ENCODE data around the gene HPD.
A peak's percentile ranks its signal among the peaks of the same experiment; 100 is the strongest.
"Not testable (repeated sequence)": the region's sequence is repeated elsewhere in the genome, so short reads cannot be mapped to it uniquely, and the experiment has no call there.

Gene HPD

GRCh38 chr12:121861636-121862254 is 3.1 kb upstream of the HPD start:
- no peak for DNase-seq

DNA sequence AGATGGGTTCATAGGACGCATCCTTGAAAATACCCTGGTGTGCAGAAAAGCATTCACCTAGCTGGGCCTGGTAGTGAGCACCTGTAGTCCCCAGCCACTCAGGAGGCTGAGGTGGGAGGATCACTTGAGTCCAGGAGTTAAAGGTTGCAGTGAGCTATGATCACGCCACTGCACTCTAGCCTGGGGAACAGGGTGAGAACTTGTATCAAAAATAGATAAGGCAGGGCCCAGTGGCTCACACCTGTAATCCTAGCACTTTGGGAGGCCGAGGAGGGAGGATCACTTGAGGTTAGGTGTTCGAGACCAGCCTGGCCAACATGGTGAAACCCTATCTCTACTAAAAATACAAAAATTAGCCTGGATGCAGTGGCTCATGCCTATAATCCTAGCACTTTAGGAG is 2.0 kb upstream of the HPD start:
- DNase-seq = not testable (repeated sequence)

DNA sequence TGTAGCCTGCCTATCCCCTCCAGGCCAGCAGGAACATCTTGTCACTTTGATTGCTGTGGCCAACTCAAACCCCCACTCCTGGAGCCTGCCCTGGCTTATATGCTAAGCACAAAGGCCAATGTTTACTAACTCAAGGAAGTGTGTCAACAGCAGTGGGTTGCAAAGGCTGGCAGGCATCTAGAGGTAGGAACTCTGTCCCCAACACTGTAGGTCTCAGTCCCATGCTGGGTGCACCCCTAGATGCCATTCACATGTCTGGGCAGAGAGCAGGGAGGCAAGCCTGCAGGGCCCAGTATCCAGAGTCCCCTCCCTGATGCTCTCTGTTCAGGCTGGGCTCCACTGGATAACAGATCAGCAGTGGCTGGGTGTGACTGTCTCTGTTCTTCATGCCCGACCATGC is 1.6 kb upstream of the HPD start:
- no peak for DNase-seq

DNA sequence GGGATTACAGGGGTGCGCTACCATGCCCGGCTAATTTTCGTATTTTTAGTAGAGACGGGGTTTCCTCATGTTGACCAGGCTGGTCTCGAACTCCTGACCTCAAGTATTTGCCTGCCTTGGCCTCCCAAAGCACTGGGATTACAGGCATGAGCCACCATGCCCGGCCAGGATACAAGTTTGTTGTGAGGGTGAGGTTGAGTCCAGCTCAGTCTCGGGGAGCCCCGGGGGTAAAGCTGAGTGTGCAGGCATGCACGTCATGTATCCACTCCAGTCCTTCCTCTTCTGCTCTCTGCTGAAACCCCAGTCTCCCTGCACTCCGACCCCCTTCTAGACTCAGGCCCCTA is 369 bp downstream of the HPD start:
- no peak for DNase-seq

DNA sequence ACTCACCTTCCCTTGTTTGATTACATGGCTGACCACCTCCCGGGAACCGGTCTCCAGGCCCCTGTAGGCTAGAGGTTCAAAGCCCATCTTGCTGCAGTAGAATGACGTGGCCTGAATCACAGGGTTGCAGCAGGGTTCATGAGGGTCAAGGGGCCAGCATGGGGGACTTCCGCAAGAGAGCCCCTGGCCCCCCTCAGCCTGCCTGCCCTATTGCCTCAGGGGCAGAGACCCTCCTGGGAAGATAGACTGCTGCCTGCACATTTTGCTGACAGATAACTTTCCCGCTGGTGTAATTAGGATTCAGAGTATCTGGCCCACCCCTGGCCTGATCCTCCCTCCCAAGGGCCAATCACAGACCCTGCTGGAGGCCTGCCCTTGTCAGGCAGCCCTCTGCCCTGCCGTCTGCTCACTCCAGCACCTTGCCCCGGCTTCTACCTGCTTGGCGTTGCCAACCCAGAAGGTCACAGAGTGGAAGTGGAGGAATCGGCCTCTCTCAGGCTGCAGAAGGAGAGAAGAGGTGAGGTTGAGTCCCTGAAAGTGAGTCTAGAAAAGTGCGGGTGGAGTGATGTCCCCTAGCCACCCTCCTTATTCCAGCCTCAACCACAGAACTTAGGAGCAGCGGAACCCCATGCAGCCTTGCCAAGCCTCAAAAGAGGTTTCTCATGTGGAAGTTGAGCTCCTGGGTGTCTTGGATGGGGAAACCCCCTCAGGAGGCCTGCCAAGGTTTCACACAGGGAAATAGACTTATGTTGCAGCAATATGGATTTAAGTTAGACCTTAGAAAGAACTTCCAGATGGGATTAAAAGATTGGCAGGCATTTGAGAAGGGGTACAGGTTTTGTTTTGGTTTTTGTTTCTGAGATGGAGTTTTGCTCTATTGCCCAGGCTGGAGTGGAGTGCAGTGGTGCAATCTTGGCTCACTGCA is 1.1 kb downstream of the HPD start:
- DNase-seq = no peak

- DNase-seq = not testable (repeated sequence)
Observed at GRCh38 chr12:121852392-121852791, 6.3 kb downstream of the HPD start.

DNA sequence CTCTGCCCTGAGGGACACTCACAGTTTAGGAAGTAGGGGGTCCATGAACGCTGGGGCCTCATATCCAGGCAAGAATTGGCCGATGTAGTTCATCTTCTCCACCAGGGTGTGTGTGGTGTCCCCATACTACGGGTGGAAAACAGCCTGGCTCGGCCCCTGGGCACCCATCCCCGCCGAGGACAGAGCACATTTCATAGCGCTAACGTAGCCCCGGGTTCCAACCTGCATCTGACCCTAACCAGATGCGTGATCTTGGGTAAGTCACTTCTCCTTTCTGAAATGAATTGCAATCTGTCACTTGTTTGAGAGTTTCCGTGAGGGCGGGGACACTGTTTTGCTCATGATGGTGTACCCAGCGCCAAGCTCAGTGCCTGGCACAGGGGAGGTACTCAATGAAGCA is 9.0 kb downstream of the HPD start:
- no peak for DNase-seq

GRCh38 chr12:121849211-121849610 is 9.4 kb downstream of the HPD start:
- no peak for DNase-seq

DNA sequence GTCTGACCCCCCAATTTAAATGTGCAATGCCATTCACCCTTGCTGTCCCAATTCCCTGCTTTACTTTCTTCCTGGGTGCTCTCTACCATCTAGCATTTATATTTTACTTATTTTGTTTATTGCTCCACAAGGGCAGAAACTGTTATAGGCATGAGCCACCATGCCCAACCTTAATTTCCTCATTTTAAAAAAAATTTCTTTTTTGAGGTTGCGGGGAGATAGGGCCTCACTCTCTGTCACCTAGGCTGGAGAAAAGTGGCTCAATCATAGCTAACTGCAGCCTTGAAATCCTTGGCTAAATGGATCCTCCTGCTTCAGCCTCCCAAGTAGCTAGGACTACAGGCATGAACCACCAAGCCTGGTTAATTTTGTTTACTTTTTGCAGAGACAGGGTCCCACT is 13.0 kb downstream of the HPD start:
- no peak for DNase-seq

GRCh38 chr12:121843236-121843982 is 15.2 kb downstream of the HPD start:
- DNase-seq = no peak

DNA sequence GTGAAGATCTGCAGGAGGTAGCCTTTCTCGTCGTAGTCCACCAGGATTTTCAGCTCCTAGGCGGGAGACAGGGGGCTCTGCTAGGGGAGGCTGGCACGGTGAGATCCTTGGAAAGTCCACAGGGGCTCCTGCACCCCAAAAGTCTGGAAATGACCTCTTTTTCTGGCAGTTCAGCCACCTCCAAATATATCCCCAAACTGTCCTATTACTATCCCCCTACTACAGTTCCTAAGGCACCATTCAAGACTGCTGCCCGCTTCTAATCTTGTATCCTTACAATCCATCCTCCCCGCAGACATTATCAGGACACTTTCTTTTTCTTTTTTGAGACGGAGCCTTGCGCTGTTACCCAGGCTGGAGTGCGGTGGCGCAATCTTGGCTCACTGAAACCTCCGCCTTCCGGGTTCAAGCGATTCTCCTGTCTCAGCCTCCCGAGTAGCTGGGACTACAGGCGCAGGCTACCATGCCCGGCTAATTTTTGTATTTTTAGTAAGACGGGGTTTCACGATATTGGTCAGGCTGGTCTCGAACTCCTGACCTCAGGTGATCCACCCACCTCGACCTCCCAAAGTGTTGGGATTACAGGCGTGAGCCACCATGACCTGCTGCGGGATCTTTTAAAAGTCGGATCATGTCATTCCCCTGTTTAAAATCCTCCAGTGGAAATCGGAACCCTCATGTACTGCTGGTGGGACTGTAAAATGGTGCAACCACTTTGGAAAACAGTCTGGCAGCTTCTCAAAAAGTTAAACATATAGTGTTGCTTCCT is 18.5 kb downstream of the HPD start:
- DNase-seq = no peak

- peak; percentile 97 for DNase-seq
Observed at GRCh38 chr12:121839106-121839992, 19.3 kb downstream of the HPD start.

DNA sequence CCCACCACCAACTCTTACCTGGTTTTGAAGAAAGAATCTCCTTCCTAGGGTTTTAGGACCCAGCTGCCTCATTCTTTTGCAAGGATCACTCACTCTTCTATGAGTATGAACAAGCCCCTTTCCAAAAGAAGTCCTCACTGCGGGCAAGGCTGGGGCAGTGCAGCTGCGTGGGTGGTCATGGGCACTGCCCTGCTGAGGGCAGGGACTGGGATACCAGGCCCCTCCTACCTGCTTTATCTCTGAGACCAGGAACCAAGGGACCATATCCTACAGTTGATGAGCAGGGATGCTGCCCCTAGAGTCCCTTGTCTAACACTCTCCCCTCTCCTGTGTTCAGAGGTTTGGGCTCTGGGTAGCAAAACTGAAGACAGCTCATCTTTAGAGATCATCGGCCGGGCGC is 20.5 kb downstream of the HPD start:
- DNase-seq = no peak

GRCh38 chr12:121837680-121838079 is 21.0 kb downstream of the HPD start:
- DNase-seq = no peak

DNA sequence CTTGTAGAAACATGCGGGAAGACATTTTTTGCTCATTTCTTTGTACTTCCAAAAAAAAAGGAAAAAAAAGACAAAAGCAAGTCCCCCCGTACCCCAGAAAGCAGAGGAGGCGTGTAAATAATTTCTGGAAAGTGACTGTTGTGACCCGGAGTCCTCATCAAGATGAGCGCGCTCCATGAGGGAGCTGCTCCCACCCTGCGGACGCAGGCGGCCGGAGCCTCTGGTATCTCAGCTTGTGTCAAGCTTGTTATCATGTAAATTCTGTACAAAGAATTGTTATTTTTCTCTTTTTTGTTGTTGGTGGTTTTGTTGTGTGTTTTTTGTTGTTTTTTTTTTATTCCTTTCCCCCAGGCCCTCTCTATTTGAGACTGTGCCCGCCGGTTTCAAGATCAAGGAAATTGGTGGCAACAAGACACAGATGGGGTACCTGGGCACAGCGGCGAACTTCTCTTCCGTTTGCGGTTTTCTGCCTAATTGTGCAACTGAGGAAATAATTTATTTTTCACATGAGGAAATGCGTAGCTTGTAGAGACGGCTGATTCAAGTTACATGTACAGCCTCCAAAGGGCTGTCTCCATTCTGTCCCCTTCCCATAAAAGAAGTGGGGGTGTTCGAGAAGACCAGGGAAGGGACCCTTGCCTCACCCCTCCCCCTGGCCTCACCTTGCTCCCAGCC is 27.0 kb downstream of the HPD start:
- DNase-seq = no peak

GRCh38 chr12:121830588-121831265 is 27.9 kb downstream of the HPD start:
- DNase-seq = no peak

GRCh38 chr12:121830134-121830533 is 28.5 kb downstream of the HPD start:
- DNase-seq = no peak

GRCh38 chr12:121829250-121829918 is 29.3 kb downstream of the HPD start:
- no peak for DNase-seq

GRCh38 chr12:121828826-121829225 is 29.8 kb downstream of the HPD start:
- DNase-seq = no peak

- DNase-seq = no peak
Observed at GRCh38 chr12:121828306-121828705, 30.4 kb downstream of the HPD start.

Data from right forelimb (tissue), 1 donor.